Putamen (tissue), 1 donor: ENCODE data around the gene OR6C2.
A peak's percentile ranks its signal among the peaks of the same experiment; 100 is the strongest.
"Not testable (repeated sequence)": the region's sequence is repeated elsewhere in the genome, so short reads cannot be mapped to it uniquely, and the experiment has no call there.

Experiments used
- DNase-seq: peaks from one replicate; pipeline ENCODE4 v3.0.0-alpha.2; 2016; ENCODE audit warnings: low spot score

Gene OR6C2

GRCh38 chr12:55472264-55472663, 28.4 kb downstream of the OR6C2 start:
- DNase-seq = no peak

GRCh38 chr12:55479136-55479535, 35.3 kb downstream of the OR6C2 start:
- DNase-seq = not testable (repeated sequence)

GRCh38 chr12:55484284-55484683, 40.4 kb downstream of the OR6C2 start:
- DNase-seq = not testable (repeated sequence)

GRCh38 chr12:55492078-55492477, 48.2 kb downstream of the OR6C2 start, which contains the start of gene OR6C68:
Gene OR6C68, plus strand, starts transcription at chr12:55492378. Its CDS starts 0 bp downstream, at chr12:55492378.
- no peak for DNase-seq

GRCh38 chr12:55495490-55495889, 51.6 kb downstream of the OR6C2 start:
- no peak for DNase-seq

- no peak for DNase-seq
Measured at GRCh38 chr12:55499231-55499630, 55.4 kb downstream of the OR6C2 start.

GRCh38 chr12:55499810-55500252, 56.0 kb downstream of the OR6C2 start:
- peak; percentile 57 for DNase-seq

GRCh38 chr12:55501601-55502000, 57.7 kb downstream of the OR6C2 start:
- DNase-seq = no peak
